Epithelial cell of esophagus (primary cell): ENCODE data around the gene PLSCR1.

ENCODE experiments used
- DNase-seq: peaks from one replicate; pipeline ENCODE4 v3.0.0; 2010; ENCODE audit warnings: low read depth
- H3K4me3 ChIP-seq: 2 replicates; pipeline ENCODE4 v1.5.1; 2011; ENCODE audit warnings: mild to moderate bottlenecking, low read length, control low read depth
- TF ChIP-seq, protein P1 (sequence below): IDR thresholded peaks from 2 replicates; pipeline ENCODE4 v1.5.1; 2011; ENCODE audit warnings: low read depth, mild to moderate bottlenecking, low read length, control low read depth, inconsistent platforms; ENCODE audit not compliant: insufficient read depth; ENCODE audit errors: missing control alignments

The PLSCR1 gene

DNA sequence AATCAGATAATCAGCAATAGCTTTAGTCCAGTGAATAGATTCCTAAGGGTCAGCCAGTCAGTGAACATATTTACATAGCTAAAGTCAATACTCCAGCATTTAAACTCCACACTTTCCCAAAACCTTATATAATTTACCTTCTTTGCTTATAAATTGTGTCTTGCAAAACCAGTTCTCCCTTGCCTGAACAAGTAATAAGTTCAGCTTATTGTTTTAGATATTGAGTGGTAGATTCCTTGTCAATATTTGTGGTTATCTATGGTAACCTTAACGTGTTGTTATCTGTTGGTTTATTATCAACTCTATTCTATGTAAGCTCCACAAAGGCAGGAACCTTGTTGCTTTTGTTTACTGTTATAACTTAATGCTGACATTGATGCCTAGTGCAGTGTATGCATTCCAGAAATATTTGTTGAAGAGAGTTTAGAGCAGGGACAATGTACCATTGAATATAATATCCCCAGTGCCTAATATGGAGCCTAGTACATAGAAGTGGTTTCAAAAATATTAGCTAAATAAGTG, 36.7 kb upstream of the PLSCR1 start:
- TF ChIP-seq, protein P1, sequence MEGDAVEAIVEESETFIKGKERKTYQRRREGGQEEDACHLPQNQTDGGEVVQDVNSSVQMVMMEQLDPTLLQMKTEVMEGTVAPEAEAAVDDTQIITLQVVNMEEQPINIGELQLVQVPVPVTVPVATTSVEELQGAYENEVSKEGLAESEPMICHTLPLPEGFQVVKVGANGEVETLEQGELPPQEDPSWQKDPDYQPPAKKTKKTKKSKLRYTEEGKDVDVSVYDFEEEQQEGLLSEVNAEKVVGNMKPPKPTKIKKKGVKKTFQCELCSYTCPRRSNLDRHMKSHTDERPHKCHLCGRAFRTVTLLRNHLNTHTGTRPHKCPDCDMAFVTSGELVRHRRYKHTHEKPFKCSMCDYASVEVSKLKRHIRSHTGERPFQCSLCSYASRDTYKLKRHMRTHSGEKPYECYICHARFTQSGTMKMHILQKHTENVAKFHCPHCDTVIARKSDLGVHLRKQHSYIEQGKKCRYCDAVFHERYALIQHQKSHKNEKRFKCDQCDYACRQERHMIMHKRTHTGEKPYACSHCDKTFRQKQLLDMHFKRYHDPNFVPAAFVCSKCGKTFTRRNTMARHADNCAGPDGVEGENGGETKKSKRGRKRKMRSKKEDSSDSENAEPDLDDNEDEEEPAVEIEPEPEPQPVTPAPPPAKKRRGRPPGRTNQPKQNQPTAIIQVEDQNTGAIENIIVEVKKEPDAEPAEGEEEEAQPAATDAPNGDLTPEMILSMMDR: no peak
- peak; percentile 16 for DNase-seq

DNA sequence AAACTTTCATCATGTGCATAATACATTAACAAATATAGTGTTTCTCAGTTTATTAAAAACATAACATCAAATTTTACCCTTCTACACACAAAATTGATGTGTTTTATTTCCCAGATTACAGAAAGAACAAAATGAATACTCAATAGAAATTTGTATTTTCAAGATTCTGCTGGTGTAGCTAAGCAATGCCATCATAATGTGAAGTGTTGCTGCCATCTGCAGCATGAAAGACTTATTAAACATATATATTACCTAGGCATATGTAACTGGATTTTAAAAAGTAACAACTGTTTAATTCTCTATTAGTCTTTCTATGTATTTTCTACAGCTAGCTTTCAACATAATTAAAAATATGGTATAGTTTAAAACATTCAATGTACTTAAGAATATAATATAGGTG, 33.3 kb upstream of the PLSCR1 start:
- peak; percentile 74 for DNase-seq
- H3K4me3 ChIP-seq: no peak overlapping the region
- TF ChIP-seq, protein P1: peak; percentile 47

More for the DNA sequence above, 36.7 kb upstream of the PLSCR1 start:
- H3K4me3 ChIP-seq: no peak overlapping the region

DNA sequence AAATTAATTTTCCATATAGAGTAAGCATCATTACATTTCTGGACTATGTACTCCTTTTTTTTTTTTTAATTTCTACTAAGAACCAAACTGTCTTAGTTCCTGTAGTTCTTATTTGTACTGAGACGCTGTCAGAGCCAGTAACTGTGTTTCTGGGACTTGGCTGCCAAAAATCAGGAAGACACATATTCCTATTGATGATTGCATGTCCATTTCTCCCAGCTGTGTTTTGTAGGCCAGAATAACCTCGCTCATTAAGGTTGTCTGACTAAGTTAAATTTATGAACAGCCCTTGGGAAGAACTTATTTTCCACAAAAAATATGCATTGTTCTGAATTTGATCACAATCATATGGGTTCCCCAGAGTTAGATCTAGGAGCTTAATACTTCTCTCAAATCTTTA, 31.2 kb upstream of the PLSCR1 start:
- no peak overlapping the region for H3K4me3 ChIP-seq
- no peak for DNase-seq
- TF ChIP-seq, protein P1: no peak

DNA sequence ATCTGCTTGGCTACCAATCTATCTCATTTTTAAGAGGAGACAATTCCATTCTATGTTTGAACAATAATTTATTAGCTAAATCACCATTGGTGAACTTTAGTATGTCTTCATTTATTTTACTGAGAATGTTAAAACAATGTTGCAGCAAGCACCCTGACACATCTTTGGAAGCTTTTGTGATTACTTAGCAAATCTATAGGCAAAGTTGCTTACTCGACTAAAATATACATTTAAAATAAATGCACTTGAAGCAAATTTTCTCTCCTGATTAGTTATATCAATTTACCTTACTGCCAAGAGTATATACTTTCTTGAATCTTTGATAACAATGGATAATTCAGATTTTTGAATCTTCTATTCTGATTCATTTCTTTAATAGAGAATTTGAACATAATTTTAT, 29.8 kb upstream of the PLSCR1 start:
- TF ChIP-seq, protein P1: no peak
- no peak overlapping the region for H3K4me3 ChIP-seq
- no peak for DNase-seq

DNA sequence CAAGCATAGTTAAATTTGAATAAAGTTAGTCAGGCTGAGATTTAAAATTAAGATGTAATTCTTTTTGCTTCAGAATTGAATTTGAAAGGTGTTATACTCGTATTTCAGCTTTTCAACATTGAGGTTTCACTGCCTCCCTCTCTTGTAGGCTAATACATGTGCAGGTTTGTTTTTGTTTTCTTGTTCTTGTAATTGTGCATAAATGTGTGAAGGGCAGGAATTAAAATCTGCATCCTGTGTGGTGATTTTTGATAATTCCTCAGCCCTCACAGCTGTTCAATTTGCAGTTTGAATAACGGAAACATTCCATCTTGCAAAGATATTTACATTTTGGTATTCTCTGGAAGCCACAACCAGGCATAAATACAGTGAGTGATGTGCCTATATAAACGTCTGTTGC, 24.9 kb upstream of the PLSCR1 start:
- TF ChIP-seq, protein P1: no peak
- no peak for DNase-seq
- no peak overlapping the region for H3K4me3 ChIP-seq

DNA sequence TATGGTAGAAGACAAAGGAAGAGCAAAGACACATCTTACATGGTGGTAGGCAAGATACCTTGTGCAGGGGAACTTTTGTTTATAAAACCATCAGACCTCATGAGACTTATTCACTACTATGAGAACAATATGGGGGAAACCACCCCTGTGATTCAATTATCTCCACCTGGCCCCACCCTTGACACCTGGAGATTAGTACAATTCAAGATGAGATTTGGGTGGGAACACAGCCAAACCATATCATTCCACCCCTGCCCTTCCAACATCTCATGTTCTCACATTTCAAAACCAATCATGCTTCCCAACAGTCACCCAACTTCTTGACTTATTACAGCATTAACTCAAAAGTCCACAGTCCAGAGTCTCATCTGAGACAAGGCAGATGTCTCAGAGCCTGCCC, 21.7 kb upstream of the PLSCR1 start:
- TF ChIP-seq, protein P1: no peak
- DNase-seq: peak; percentile 24

DNA sequence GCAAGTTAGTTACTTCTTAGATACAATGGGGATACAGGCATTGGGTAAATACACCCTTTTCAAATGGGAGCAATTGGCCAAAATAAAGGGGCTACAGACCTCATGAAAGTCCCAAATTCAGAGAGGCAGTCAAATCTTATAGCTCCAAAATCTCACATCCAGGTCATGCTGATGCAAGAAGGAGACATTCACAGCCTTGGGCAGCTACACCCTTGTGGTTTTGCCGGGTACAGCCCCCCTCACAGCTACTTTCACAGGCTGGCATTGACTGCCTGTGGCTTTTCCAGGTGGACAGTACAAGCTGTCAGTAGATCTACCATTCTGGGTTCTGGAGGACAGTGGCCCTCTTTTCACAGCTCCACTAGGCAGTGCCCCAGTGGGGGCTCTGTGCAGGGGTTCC, 17.5 kb upstream of the PLSCR1 start:
- DNase-seq: no peak
- H3K4me3 ChIP-seq: no peak overlapping the region
- TF ChIP-seq, protein P1: no peak

More for the DNA sequence above, 21.7 kb upstream of the PLSCR1 start:
- H3K4me3 ChIP-seq: no peak overlapping the region
